ENCODE results near the gene MALSU1.
A peak's percentile ranks its signal among the peaks of the same experiment; 100 is the strongest.

DNA sequence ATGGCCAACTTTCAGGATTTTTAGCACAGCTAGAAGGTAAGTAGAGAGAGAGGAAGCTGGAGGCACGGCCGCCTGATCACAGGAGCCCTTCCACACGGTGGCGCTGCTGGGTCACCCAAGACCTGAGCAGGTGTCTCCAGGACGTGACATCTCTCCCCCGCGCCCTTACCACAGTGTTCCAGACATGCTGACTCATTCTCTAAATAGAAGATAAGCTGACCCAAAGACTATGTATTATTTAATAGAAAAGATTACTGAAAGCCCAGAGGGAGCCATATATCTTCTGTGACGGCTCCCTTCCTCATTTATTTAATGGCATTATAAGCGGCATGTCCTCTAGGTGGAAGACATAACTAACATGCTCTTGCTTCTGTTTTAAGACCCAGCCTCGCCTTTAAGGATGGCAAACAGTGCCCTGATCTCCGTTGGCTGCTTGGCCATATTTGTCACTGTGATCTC lies 26.0 kb upstream of the MALSU1 start:
- TF ChIP-seq, protein P1, sequence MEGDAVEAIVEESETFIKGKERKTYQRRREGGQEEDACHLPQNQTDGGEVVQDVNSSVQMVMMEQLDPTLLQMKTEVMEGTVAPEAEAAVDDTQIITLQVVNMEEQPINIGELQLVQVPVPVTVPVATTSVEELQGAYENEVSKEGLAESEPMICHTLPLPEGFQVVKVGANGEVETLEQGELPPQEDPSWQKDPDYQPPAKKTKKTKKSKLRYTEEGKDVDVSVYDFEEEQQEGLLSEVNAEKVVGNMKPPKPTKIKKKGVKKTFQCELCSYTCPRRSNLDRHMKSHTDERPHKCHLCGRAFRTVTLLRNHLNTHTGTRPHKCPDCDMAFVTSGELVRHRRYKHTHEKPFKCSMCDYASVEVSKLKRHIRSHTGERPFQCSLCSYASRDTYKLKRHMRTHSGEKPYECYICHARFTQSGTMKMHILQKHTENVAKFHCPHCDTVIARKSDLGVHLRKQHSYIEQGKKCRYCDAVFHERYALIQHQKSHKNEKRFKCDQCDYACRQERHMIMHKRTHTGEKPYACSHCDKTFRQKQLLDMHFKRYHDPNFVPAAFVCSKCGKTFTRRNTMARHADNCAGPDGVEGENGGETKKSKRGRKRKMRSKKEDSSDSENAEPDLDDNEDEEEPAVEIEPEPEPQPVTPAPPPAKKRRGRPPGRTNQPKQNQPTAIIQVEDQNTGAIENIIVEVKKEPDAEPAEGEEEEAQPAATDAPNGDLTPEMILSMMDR (IDR thresholded peaks at IDR 0.05; ENCODE audit: low read depth, low read length, poor library complexity, severe bottlenecking) = peak; percentile 97
- no peak for TF ChIP-seq EZH2phosphoT487 (IDR thresholded peaks at IDR 0.05; ENCODE audit: borderline replicate concordance, low read length)

Measured in DOHH2 (cell line).